Trophoblast cell (in vitro differentiated cells and primary cell): ENCODE results near the gene COL18A1.
"Not testable (repeated sequence)": the region's sequence is repeated elsewhere in the genome, so short reads cannot be mapped to it uniquely, and the experiment has no call there.

ENCODE experiments used
- DNase-seq, 2 donors: peaks; one replicate each; pipeline ENCODE4 v3.0.0-alpha.2; 2016
- H2AFZ ChIP-seq: 2 replicates; pipeline ENCODE4 v1.6.1; 2013; ENCODE audit warnings: low read length, moderate library complexity, mild to moderate bottlenecking; ENCODE audit not compliant: insufficient read depth, poor library complexity
- H2AK5ac ChIP-seq: 2 replicates; pipeline ENCODE4 v1.6.1; 2013; ENCODE audit warnings: mild to moderate bottlenecking, low read length
- H2BK120ac ChIP-seq: 2 replicates; pipeline ENCODE4 v1.6.1; 2013; ENCODE audit warnings: low read length, mild to moderate bottlenecking, moderate library complexity; ENCODE audit not compliant: insufficient read depth, poor library complexity
- H2BK12ac ChIP-seq: 2 replicates; pipeline ENCODE4 v1.6.1; 2013; ENCODE audit warnings: mild to moderate bottlenecking, low read length, moderate library complexity
- H2BK5ac ChIP-seq: 2 replicates; pipeline ENCODE4 v1.6.1; 2013; ENCODE audit warnings: low read length, low read depth, moderate library complexity, mild to moderate bottlenecking; ENCODE audit not compliant: poor library complexity
- H3K14ac ChIP-seq: 2 replicates; pipeline ENCODE4 v1.6.1; 2013; ENCODE audit warnings: mild to moderate bottlenecking, low read length
- H3K18ac ChIP-seq: 2 replicates; pipeline ENCODE4 v1.6.1; 2013; ENCODE audit warnings: mild to moderate bottlenecking, low read length
- H3K23ac ChIP-seq: 2 replicates; pipeline ENCODE4 v1.6.1; 2013; ENCODE audit warnings: low read length
- H3K27ac ChIP-seq: 2 replicates; pipeline ENCODE4 v1.5.1; 2013; ENCODE audit warnings: low read depth, mild to moderate bottlenecking, inconsistent platforms, low read length, moderate library complexity
- H3K27me3 ChIP-seq: 2 replicates; pipeline ENCODE4 v1.6.1; 2013; ENCODE audit warnings: inconsistent platforms, mild to moderate bottlenecking, low read length, moderate library complexity; ENCODE audit not compliant: insufficient read depth
- H3K36me3 ChIP-seq, 2 experiments: 1 replicate in 1 of 2; 2 replicates in 1 of 2; pipeline ENCODE4 v1.6.1; 2013; ENCODE audit warnings: low read length in 2 of 2, mild to moderate bottlenecking in 2 of 2, moderate library complexity in 1 of 2; ENCODE audit not compliant: insufficient read depth in 2 of 2, control insufficient read depth in 1 of 2
- H3K4ac ChIP-seq: 2 replicates; pipeline ENCODE4 v1.6.1; 2013; ENCODE audit warnings: low read depth, mild to moderate bottlenecking, low read length, moderate library complexity
- H3K4me1 ChIP-seq, 2 experiments: 1 replicate in 1 of 2; 2 replicates in 1 of 2; pipeline ENCODE4 v1.6.1; 2013; ENCODE audit warnings: low read length in 2 of 2, mild to moderate bottlenecking in 2 of 2, moderate library complexity in 1 of 2; ENCODE audit not compliant: insufficient read depth in 2 of 2, control insufficient read depth in 1 of 2
- H3K4me2 ChIP-seq: 2 replicates; pipeline ENCODE4 v1.6.1; 2013; ENCODE audit warnings: inconsistent platforms, mild to moderate bottlenecking, low read length, moderate library complexity
- H3K4me3 ChIP-seq: 2 replicates; pipeline ENCODE4 v1.5.1; 2013; ENCODE audit warnings: mild to moderate bottlenecking, low read depth, low read length, inconsistent platforms
- H3K79me1 ChIP-seq: one replicate; pipeline ENCODE4 v1.6.1; 2013; ENCODE audit warnings: low read length
- H3K79me2 ChIP-seq: 2 replicates; pipeline ENCODE4 v1.6.1; 2013; ENCODE audit warnings: low read length, mild to moderate bottlenecking; ENCODE audit not compliant: control insufficient read depth, insufficient read depth, poor library complexity
- H3K9ac ChIP-seq: 2 replicates; pipeline ENCODE4 v1.6.1; 2013; ENCODE audit warnings: mild to moderate bottlenecking, low read length
- H3K9me3 ChIP-seq: 2 replicates; pipeline ENCODE4 v1.6.1; 2013; ENCODE audit warnings: low read depth, mild to moderate bottlenecking, control low read depth, inconsistent platforms, low read length; ENCODE audit not compliant: insufficient read depth
- H4K12ac ChIP-seq: 2 replicates; pipeline ENCODE4 v1.6.1; 2013; ENCODE audit warnings: low read depth, mild to moderate bottlenecking, low read length, moderate library complexity
- H4K8ac ChIP-seq: 2 replicates; pipeline ENCODE4 v1.6.1; 2013; ENCODE audit warnings: low read depth, mild to moderate bottlenecking, low read length, moderate library complexity
- H4K91ac ChIP-seq: one replicate; pipeline ENCODE4 v1.6.1; 2013; ENCODE audit warnings: low read depth, mild to moderate bottlenecking, low read length, moderate library complexity
- WGBS: extraction: QIAGEN DNeasy Blood & Tissue Kit; methylation state at CpG from one replicate; pipeline ENCODE4 v1.1.7; 2013; ENCODE audit warnings: missing lambda C conversion rate; ENCODE audit not compliant: insufficient read length, insufficient coverage; ENCODE audit errors: extremely low coverage; 5-methylcytosine and 5-hydroxymethylcytosine counted together

Gene COL18A1

DNA sequence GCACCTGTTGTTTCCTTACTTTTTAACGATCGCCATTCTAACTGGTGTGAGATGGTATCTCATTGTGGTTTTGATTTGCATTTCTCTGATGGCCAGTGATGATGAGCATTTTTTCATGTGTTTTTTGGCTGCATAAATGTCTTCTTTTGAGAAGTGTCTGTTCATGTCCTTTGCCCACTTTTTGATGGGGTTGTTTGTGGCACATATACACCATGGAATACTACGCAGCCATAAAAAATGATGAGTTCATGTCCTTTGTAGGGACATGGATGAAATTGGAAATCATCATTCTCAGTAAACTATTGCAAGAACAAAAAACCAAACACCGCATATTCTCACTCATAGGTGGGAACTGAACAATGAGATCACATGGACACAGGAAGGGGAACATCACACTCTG, 98.3 kb downstream of the COL18A1 start:
- not testable (repeated sequence) for H2BK5ac ChIP-seq, H3K4me2 ChIP-seq, H2AFZ ChIP-seq, H3K23ac ChIP-seq, H3K9me3 ChIP-seq, H3K79me2 ChIP-seq, H4K8ac ChIP-seq, H4K12ac ChIP-seq, DNase-seq, H3K27ac ChIP-seq, H2BK12ac ChIP-seq, H3K27me3 ChIP-seq, H3K14ac ChIP-seq, H4K91ac ChIP-seq, H2BK120ac ChIP-seq, H3K18ac ChIP-seq, H3K4ac ChIP-seq, H3K4me3 ChIP-seq, H2AK5ac ChIP-seq, H3K79me1 ChIP-seq, H3K9ac ChIP-seq, H3K4me1 ChIP-seq
- WGBS: no CpG with 5 or more reads among the region's 4 CpGs
- H3K36me3 ChIP-seq: peaks cover 44 to 50% of the 10 kb centered on the region in 2 experiments

DNA sequence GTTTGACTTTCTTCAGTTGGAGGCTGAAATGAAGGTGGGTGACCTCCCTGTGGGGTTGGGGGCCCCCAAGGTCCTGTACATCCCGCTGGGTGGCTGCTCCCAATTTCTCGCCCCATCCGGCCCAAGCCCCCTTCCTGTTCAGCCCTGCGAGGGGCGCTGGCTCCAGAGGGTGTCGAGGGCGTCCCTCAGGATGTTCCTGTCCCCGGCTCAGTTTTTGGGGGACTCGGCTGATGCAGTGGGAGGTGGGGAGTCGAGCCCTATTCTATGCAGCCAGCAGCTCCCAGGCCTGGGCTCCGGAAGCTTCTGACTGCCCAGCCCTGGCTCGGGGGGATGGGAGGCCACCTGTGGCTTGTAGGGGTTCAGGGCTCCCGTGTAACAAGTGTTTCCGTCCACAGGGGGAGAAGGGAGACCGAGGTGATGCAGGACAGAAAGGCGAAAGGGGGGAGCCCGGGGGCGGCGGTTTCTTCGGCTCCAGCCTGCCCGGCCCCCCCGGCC, 99.1 kb downstream of the COL18A1 start:
- no peak for DNase-seq
- Histone ChIP-seq H3K79me2 (no peaks in the 10 kb centered on the region), H3K4ac (no peak overlapping the region), H3K9me3 (peaks cover 4% of the 10 kb centered on the region), H2BK5ac (no peak overlapping the region), H4K8ac (no peak overlapping the region), H2BK12ac (no peak overlapping the region), H3K4me2 (no peak overlapping the region), H3K79me1 (no peaks in the 10 kb centered on the region), H3K4me3 (no peak overlapping the region), H2BK120ac (no peak overlapping the region), H3K23ac (no peak overlapping the region), H4K91ac (no peak overlapping the region), H3K27me3 (no peaks in the 10 kb centered on the region), H2AFZ (no peak overlapping the region), H3K36me3 (peaks cover 42 to 48% of the 10 kb centered on the region in 2 experiments), H3K4me1 (no peaks in the 10 kb centered on the region), H3K18ac (no peak overlapping the region), H2AK5ac (no peak overlapping the region), H3K14ac (no peak overlapping the region), H3K9ac (no peak overlapping the region), H3K27ac (no peak overlapping the region), H4K12ac (no peak overlapping the region)
- WGBS: no CpG with 5 or more reads among the region's 22 CpGs

DNA sequence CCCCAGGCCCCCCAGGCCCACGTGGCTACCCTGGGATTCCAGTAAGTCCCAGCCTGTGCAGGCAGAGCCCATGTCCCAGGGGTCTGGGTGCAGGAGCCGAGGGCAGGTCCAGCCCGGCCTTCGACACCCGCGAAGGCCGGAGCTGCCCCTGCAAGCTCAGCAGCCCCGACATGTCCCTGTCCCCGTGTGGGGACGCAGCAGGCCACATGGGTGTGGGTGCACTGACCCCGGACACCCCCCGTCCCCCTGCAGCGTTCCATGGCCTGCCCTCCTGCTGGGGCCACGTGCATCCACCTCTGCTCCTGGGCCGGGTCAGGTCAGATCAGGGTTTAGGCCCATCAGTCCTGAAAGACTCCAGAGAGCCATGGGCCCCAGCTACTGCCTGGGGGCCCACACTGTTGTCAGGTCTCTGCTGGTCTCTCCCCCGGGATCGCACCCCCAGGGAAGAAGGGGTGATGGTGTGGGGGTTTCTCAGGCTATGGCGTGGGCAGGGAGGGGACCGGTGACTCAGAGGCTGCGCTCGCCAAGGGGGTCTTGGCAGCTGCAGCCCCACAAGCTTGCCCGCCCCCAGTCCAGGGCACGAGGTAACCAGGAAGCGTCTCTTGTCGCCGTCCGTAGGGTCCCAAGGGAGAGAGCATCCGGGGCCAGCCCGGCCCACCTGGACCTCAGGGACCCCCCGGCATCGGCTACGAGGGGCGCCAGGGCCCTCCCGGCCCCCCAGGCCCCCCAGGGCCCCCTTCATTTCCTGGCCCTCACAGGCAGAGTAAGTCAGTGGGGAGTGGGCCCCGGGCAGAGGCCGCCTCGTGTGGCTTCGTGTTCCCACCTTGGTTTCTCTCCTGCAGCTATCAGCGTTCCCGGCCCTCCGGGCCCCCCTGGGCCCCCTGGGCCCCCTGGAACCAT, 99.8 kb downstream of the COL18A1 start:
- no peaks in the 10 kb centered on the region for H3K4me1 ChIP-seq
- H2BK12ac ChIP-seq: no peak overlapping the region
- no peak overlapping the region for H3K4ac ChIP-seq
- no peak overlapping the region for H4K91ac ChIP-seq
- H2AK5ac ChIP-seq: no peak overlapping the region
- H3K14ac ChIP-seq: no peak overlapping the region
- H3K27ac ChIP-seq: no peak overlapping the region
- no peak overlapping the region for H4K8ac ChIP-seq
- peaks cover 4% of the 10 kb centered on the region for H3K9me3 ChIP-seq
- H2BK5ac ChIP-seq: no peak overlapping the region
- no peak overlapping the region for H3K4me3 ChIP-seq
- no peaks in the 10 kb centered on the region for H3K27me3 ChIP-seq
- no peak overlapping the region for H3K18ac ChIP-seq
- H3K79me2 ChIP-seq: no peaks in the 10 kb centered on the region
- no peaks in the 10 kb centered on the region for H3K79me1 ChIP-seq
- H3K36me3 ChIP-seq: peaks cover 43 to 50% of the 10 kb centered on the region in 2 experiments
- no peak overlapping the region for H3K23ac ChIP-seq
- no peak overlapping the region for H4K12ac ChIP-seq
- no peak overlapping the region for H3K9ac ChIP-seq
- no peak overlapping the region for H2AFZ ChIP-seq
- no peak overlapping the region for H3K4me2 ChIP-seq
- no peak for DNase-seq
- H2BK120ac ChIP-seq: no peak overlapping the region
- no CpG with 5 or more reads among the region's 41 CpGs for WGBS

DNA sequence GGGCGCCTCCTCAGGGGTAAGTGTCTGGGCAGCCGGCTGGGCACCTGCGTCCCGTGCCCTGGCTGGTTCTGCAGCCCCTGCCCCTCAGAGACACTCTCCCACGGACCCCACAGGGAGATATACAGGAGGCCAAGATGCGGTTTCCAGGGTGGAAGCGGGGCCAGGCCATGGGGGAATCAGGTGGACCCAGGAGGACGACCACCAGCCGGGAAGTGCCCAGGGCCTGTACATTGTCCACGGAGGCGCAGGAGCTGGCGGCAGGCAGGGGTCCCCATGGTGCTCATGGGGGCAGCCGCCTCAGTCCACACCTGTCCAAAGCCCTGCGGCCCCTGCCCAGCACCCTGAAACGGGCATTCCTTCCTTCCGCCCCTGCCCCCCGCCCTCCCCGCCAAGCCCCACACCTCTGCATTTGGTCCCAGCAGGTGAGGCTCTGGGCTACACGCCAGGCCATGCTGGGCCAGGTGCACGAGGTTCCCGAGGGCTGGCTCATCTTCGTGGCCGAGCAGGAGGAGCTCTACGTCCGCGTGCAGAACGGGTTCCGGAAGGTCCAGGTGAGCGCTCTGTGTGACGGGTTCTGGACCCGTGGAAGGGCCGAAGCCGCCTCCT, 100.6 kb downstream of the COL18A1 start:
- Histone ChIP-seq H3K9ac (no peak overlapping the region), H3K79me2 (no peaks in the 10 kb centered on the region), H3K18ac (no peak overlapping the region), H2BK120ac (no peak overlapping the region), H2BK5ac (no peak overlapping the region), H3K79me1 (no peaks in the 10 kb centered on the region), H3K27ac (no peak overlapping the region), H4K12ac (no peak overlapping the region), H3K4me1 (no peaks in the 10 kb centered on the region), H3K23ac (no peak overlapping the region), H2AK5ac (no peak overlapping the region), H3K4ac (no peak overlapping the region), H3K4me3 (no peak overlapping the region), H3K36me3 (peaks cover 46 to 57% of the 10 kb centered on the region in 2 experiments), H4K91ac (no peak overlapping the region), H3K4me2 (no peak overlapping the region), H2AFZ (no peak overlapping the region), H2BK12ac (no peak overlapping the region), H3K9me3 (no peaks in the 10 kb centered on the region), H4K8ac (no peak overlapping the region), H3K27me3 (no peaks in the 10 kb centered on the region), H3K14ac (no peak overlapping the region)
- no CpG with 5 or more reads among the region's 33 CpGs for WGBS
- DNase-seq: no peak
